Stimulated activated CD8-positive, alpha-beta memory T cell treated with anti-CD3 and anti-CD28 coated beads, Interleukin-15, amount 100 ng/mL, for 24 hours (primary cell): Measurements from ENCODE around the gene ABHD15.
"Not testable (repeated sequence)": the region's sequence is repeated elsewhere in the genome, so short reads cannot be mapped to it uniquely, and the experiment has no call there.

Experiments used
- DNase-seq: peaks from one replicate; pipeline ENCODE4 v3.0.0-alpha.2; 2020; ENCODE audit warnings: low read depth

Gene ABHD15

DNA sequence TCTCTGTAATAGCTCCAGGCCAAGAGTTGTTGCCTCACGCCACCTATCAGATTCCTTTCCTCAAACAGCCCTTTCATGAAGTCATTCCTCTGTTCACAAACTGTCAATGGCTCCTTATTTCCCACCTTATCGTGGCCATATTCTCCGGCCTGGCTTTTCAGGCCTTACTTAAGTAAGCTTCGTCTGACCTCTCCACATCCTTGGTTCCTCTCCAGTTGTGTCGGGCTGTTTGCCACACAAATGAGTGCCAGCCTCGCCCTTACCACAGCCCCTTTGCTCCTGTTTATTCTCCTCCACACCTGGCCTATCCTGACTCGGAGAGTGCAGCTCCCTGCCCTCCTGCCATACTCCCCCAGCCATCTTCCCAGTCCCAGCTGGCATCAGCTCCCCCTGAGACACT is 3.7 kb upstream of the ABHD15 start:
- DNase-seq, result no peak

DNA sequence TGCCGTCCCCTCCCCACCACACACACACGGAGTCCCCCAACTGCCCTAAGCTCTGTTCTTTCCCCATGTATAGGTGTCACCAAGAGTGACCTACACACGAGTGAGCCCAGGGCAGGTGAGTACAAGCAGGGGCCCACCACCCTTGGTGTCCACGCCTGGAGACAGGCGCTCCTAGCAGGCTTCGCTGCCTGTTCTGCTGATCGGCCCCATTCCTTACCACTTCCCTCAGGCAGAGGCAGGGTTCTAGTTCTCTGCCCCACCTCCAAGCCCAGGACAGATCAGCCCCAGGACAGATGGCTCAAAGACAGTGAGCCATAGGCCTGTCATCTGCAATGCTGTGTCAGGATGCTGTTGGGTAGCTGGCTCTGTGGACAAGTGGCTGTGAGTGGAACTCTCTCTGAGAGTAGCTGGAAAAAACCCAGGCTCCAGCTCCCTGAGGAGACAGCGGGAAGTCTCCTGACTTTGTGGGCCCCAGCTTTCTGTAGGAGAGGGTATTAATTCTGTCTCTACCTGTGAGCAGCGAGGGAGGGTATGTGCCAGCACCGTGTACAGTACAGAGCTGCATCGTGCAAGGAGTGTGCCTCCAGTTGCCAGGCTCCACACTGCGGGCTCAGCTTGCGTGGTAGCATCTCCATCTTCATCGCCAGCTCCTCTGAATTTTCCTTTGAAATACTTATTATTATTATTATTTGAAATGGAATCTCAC is 2.6 kb upstream of the ABHD15 start:
- no peak for DNase-seq

- peak; percentile 74 for DNase-seq
Measured at GRCh38 chr17:29568331-29569244, 1.8 kb upstream of the ABHD15 start, which contains the start of gene TP53I13. Gene TP53I13, plus strand, starts transcription at chr17:29568701. Its CDS starts 58 bp downstream, at chr17:29568759.

DNA sequence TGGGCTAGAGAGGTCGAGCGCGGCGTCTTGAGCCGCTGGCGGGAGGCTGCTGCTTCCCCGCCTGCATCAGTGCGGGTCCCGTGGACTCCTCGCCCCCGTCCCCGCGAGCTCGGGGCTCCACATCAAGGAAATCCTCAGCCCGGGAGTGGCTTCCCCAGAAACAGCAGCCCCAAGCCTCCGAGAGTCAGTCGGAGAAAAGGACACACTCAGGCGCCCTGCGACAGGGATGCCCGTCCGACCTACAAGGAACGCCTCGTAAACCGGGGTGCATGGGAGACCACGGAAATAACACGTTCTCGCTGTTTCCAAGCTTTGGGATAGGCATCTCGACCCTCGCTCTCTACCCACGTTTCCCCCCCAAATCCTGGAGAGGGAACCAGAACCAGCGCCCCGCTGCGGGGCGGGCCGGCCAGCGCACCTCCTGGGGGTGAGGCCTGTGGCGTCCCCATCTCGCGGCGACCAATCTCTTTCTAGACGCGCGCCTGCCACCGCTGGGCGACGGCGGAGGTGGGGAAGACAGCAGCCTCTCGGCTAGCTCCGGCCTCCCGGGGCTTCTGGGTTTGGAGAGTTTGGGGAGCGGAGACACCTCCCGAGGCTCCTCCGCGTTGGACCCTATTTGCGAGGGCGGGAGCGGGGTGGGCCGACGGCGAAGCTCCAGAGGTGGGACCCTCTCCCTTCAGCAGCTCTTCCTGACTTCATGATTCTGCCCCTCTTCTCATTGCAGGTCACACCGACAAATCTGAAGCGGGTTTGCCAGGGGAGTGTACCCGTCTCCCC is 905 bp upstream of the ABHD15 start:
- no peak for DNase-seq

- DNase-seq, result no peak
Measured at GRCh38 chr17:29567304-29567553, 392 bp upstream of the ABHD15 start.

GRCh38 chr17:29565643-29566472 is 979 bp downstream of the ABHD15 start:
- no peak for DNase-seq

- no peak for DNase-seq
Measured at GRCh38 chr17:29563816-29564215, 3.0 kb downstream of the ABHD15 start.

GRCh38 chr17:29562615-29563014 is 4.2 kb downstream of the ABHD15 start:
- no peak for DNase-seq

DNA sequence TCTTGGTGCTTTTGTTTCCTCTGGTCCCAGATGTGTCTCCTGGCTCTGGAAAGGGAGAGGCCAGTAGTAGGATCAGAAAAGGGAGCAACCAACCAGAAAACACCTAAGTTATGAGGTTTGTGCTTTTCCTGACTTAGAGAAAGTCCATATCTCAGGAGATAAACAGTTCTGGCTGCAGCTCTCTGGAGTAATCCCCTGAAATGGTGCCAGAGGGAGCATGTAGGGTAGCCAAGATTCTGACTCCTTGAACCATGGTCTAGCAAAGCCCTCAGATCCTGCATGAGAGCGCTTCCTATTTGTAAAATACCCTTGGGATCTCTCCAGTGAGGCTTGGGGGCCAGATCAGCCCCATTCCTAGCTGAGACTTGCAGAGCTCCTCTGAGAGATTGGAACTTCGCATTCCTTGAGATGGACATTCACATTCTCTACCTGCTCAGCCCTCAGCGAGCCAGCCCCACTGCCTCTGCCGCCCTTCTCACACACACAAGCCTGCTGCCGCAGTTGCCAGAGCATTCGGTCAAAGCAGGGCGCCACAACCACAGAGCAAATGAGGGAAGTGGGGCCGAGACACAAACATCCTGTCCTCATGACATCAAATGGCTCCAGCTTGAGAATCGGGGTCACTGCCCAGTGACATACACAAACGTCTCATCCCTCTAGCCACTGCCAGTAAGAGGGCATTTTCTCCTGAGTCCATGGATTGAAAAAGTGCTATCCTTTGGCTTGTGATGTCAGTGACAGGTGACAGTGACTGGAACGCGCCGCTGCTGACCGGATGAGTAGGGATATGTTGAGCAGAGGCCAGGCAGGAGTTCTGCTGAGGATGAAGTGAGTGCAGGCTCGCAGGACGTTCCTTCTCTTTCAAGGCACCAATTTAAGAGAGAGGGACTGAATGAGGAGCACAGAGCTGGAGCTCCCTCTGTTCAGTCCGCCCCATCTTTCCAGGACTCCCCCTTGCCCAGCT is 5.0 kb downstream of the ABHD15 start:
- DNase-seq, result no peak

DNA sequence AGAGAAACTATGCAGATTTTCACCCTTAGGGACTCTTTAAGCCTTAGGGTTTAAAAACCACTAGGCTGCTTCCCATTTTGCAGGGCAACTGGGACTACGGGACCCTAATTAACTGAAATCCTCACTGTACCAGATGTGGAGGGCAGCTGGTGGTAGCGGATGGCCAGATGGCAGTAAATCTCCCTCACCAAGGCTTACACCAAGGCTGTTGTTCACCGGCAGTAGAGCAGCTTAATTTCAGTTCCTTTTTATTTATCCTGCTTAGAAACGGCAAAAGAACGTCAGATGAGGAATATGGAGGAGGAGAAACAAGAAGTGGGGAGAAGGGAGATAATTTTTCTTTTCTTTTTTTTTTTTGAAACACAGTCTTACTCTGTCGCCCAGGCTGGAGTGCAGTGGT is 6.5 kb downstream of the ABHD15 start:
- no peak for DNase-seq

DNA sequence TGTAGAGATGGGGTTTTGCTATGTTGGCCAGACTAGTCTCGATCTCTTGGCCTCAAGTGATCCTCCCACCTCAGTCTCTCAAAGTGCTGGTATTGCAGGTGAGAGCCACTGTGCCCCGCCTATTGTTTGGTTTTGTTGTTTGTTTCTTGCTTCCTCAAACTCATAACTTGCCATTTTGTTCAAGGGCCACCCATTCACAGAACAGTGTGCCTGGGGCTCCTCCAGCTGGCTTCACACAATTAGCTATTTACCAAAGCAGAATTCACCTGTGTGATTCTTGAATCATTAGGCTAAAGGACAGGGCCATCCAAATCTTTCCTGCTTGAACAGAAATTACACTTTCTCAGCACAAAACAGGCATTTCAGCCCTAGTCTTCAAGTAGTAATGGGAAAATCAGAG is 7.2 kb downstream of the ABHD15 start:
- no peak for DNase-seq

- not testable (repeated sequence) for DNase-seq
Measured at GRCh38 chr17:29558139-29558538, 8.7 kb downstream of the ABHD15 start.

GRCh38 chr17:29557739-29558116 is 9.1 kb downstream of the ABHD15 start:
- DNase-seq, result no peak

DNA sequence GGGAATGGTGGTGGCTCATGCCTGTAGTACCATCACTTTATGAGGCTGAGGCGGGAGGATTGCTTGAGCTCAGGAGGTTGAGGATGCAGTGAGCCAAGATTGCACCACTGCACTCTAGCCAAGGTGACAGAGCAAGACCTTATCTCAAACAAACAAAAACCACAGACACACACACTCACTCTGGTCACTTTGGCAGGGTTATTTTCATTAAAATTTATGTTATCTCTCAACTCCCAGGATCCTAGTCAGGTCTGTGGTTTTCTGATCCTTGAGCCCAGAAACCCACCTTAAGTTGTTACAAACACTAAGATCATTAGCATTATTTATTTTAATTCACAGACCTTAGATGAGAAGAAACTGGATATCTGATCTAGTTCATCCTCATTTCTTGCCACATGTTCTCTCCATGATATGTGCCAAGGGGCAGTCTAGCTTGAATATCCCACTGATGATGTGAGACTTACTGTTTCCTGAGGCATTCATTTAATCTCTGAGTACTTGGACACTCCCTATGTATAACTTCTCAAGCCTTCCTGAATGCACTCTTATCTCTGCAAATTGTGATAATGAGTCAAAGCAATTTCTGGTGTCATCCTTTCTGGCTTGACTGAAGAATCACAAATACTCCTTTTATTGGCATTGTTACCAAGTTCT is 9.6 kb downstream of the ABHD15 start:
- no peak for DNase-seq

DNA sequence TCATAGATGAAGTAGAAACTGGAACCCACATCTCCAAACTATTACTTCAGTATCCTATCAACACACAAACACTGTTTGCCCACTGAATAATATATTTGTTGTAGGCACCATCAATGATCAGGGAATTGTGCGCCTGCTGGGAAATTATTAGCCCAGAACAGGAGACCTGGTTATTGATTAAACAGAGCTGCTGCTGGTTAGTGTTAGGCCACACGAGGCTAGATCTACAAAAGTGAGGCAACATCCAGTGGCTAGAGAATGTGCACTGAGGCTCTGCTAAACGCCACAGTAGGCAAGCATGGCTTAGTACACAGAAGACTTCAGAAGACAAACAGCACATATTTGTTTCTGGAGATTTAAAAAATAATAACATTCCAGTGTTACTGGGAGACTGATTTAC is 11.0 kb downstream of the ABHD15 start:
- no peak for DNase-seq

- no peak for DNase-seq
Measured at GRCh38 chr17:29549177-29549923, 17.5 kb downstream of the ABHD15 start.

GRCh38 chr17:29546830-29547229 is 20.0 kb downstream of the ABHD15 start:
- DNase-seq, result no peak

GRCh38 chr17:29546085-29546484 is 20.8 kb downstream of the ABHD15 start:
- no peak for DNase-seq

- DNase-seq, result no peak
Measured at GRCh38 chr17:29544066-29544465, 22.8 kb downstream of the ABHD15 start.
